Activated T-helper 2 cell treated with anti-CD3 and anti-CD28 coated beads, Interferon-gamma antibody, Interleukin-2, Interleukin-4, amounts not matched to agents 10 μg/mL and 5 μg/mL and 100 μg/mL, durations not matched to agents 14 hours and 24 hours and 36 hours (primary cell): ENCODE measurements around the gene INTS7. TPM values are rescaled to one million over a fixed set of nuclear protein-coding genes. Genes with fewer than 3 reads are reported as not detected.
"Not testable (repeated sequence)": the region's sequence is repeated elsewhere in the genome, so short reads cannot be mapped to it uniquely, and the experiment has no call there.

Experiments
- DNase-seq: peaks from one replicate; pipeline ENCODE4 v3.0.0; 2021; ENCODE audit warnings: low spot score
- H3K27ac Mint-ChIP-seq: one replicate; pipeline ENCODE4 v1.8.0; 2021; ENCODE audit warnings: mixed read lengths
- H3K27me3 Mint-ChIP-seq: one replicate; pipeline ENCODE4 v1.8.0; 2021; ENCODE audit warnings: low read depth, mixed read lengths
- H3K36me3 Mint-ChIP-seq: one replicate; pipeline ENCODE4 v1.8.0; 2021; ENCODE audit warnings: low read depth, mixed read lengths
- H3K4me1 Mint-ChIP-seq: one replicate; pipeline ENCODE4 v1.8.0; 2021; ENCODE audit warnings: low read depth, mixed read lengths
- H3K4me3 Mint-ChIP-seq: one replicate; pipeline ENCODE4 v1.8.0; 2021; ENCODE audit warnings: low read depth, mild to moderate bottlenecking, moderate library complexity, mixed read lengths
- H3K9me3 Mint-ChIP-seq: one replicate; pipeline ENCODE4 v1.8.0; 2021; ENCODE audit warnings: mixed read lengths
- intact Hi-C: fragments of 100-400 bp; cut with micrococcal nuclease; formaldehyde crosslinking; loops from one replicate; pipeline ENCODE4 v1.15.1; 2023
- total RNA-seq: library from RNA; stranded (reverse); gene quantifications from 2 replicates; pipeline ENCODE4 v1.2.3, GENCODE V29; 2022

Gene INTS7
- total RNA-seq, 1 donor from 2014 or later: 33.3 TPM

GRCh38 chr1:211953543-211953942 lies 81.8 kb downstream of the INTS7 start:
- intact Hi-C loops, DNase-seq, H3K4me1 Mint-ChIP-seq, H3K9me3 Mint-ChIP-seq, H3K27me3 Mint-ChIP-seq, H3K27ac Mint-ChIP-seq, H3K4me3 Mint-ChIP-seq: not testable (repeated sequence)
- peaks cover 35% of the 10 kb centered on the region for H3K36me3 Mint-ChIP-seq

DNA sequence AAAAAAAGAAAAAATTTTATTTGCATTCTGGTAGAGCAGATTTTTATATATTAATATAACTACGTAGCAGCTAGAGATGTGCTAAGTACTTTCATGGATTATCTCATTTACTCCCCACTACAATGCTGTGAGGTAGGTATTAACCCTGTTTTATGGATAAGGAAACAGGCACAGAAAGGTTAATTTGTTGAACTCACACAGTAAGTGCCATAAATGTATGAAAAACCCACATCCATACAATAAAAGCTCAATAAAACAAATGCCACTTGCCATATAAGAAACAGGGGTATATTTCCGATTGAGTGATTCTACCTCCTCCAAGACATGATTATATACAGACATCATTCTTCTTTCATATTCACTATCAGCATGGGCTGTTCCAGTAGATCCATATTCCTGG lies 83.1 kb downstream of the INTS7 start:
- H3K4me1 Mint-ChIP-seq: peaks cover 6% of the 10 kb centered on the region

DNA sequence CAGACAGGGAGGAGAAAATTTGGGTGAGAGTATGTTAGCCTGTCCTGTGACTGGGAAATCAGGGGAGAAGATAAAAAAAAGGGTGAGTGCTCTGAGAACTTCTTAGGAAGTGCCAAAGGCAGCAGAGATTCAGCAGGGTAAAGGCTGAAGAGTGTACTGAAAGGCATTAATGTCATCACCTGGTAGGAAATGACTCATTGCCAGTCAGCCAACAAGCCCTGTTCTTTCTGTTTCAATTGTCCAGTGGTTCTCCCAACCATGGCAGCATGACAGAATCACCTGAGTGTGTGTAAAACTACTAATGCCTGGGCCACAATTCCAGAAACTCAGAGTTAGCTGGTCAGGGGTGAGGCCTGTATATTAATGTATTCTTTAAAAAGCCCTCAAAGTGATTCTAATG lies 83.5 kb downstream of the INTS7 start:
- no peak overlapping the region for H3K4me3 Mint-ChIP-seq
- peaks cover 6% of the 10 kb centered on the region for H3K4me1 Mint-ChIP-seq
- no peak for DNase-seq
- no peaks in the 10 kb centered on the region for H3K27me3 Mint-ChIP-seq
- peak overlapping the region; percentile 56 for H3K27ac Mint-ChIP-seq
- no peaks in the 10 kb centered on the region for H3K9me3 Mint-ChIP-seq
- H3K36me3 Mint-ChIP-seq: peaks cover 23% of the 10 kb centered on the region
- intact Hi-C loops: no loop called here

More for the DNA sequence above, 83.1 kb downstream of the INTS7 start:
- H3K9me3 Mint-ChIP-seq: no peaks in the 10 kb centered on the region
- H3K27me3 Mint-ChIP-seq: no peaks in the 10 kb centered on the region
- intact Hi-C loops: no loop called here
- H3K4me3 Mint-ChIP-seq: no peak overlapping the region
- H3K27ac Mint-ChIP-seq: no peak overlapping the region
- DNase-seq: no peak
- H3K36me3 Mint-ChIP-seq: peaks cover 28% of the 10 kb centered on the region

DNA sequence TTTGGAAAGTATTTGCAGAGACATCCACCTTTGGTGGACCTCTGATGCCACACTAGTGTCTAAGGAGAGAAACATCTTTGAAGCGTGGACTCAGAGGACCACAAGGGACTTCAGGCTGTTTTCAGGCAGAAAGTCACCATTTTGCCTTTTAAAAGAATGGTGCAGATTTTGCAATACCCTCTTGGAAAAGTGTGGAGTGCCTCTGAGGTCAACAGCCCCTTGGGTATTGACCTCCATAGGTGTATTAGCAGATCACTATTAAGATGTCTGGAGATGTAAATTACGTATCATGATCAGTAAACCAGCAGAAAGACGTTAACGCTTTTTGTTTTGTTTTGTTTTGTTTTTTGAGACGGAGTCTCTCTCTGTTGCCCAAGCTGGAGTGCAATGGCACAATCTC lies 87.0 kb downstream of the INTS7 start:
- no peak overlapping the region for H3K4me3 Mint-ChIP-seq
- no peaks in the 10 kb centered on the region for H3K27me3 Mint-ChIP-seq
- peaks cover 6% of the 10 kb centered on the region for H3K4me1 Mint-ChIP-seq
- H3K9me3 Mint-ChIP-seq: no peaks in the 10 kb centered on the region
- no peak for DNase-seq
- peaks cover 27% of the 10 kb centered on the region for H3K36me3 Mint-ChIP-seq
- intact Hi-C loops: no loop called here
- no peak overlapping the region for H3K27ac Mint-ChIP-seq

GRCh38 chr1:211947396-211948295 lies 87.7 kb downstream of the INTS7 start:
- H3K9me3 Mint-ChIP-seq: no peaks in the 10 kb centered on the region
- no peak overlapping the region for H3K4me3 Mint-ChIP-seq
- intact Hi-C loops: no loop called here
- no peak overlapping the region for H3K27ac Mint-ChIP-seq
- no peaks in the 10 kb centered on the region for H3K27me3 Mint-ChIP-seq
- peaks cover 6% of the 10 kb centered on the region for H3K4me1 Mint-ChIP-seq
- peaks cover 32% of the 10 kb centered on the region for H3K36me3 Mint-ChIP-seq
- no peak for DNase-seq

GRCh38 chr1:211944733-211945500 lies 90.4 kb downstream of the INTS7 start:
- no peaks in the 10 kb centered on the region for H3K27me3 Mint-ChIP-seq
- peaks cover 8% of the 10 kb centered on the region for H3K4me1 Mint-ChIP-seq
- intact Hi-C loops: no loop called here
- no peak overlapping the region for H3K4me3 Mint-ChIP-seq
- H3K9me3 Mint-ChIP-seq: no peaks in the 10 kb centered on the region
- DNase-seq: no peak
- no peak overlapping the region for H3K27ac Mint-ChIP-seq
- H3K36me3 Mint-ChIP-seq: peaks cover 49% of the 10 kb centered on the region

GRCh38 chr1:211942583-211942982 lies 92.8 kb downstream of the INTS7 start:
- Mint-ChIP-seq H3K9me3 (no peaks in the 10 kb centered on the region), H3K27ac (no peak overlapping the region), H3K4me1 (peaks cover 25% of the 10 kb centered on the region), H3K27me3 (no peaks in the 10 kb centered on the region), H3K4me3 (no peak overlapping the region), H3K36me3 (peaks cover 50% of the 10 kb centered on the region)
- DNase-seq: no peak
- intact Hi-C loops: no loop called here

DNA sequence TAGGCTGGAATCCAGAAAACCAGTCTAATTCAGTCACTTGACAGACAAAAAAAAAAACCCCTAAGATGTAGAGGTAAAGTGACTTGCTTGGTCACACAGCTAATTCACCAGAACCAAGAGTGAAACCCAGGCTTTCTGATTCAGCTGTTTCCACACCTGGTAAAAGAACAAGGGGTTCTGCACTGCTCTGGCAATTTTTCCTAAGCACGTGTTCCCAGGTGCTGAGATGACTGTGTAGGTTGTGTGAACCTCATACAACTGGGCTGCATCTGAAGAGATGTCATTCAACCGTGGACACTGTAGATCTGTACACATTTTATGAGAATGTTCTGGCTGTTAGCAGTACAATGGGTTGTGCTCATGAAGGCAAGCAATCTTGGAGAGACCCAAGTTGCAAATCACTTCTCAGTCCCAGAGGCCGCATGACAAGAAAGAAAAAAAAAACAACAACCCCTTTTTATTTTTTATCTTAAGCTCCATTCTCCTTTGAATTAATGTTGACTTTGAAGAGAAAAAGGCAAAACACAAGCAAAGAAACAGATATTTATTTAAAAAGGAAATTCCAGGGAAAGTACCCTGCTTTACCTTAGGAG lies 95.4 kb downstream of the INTS7 start:
- no peak overlapping the region for H3K27ac Mint-ChIP-seq
- H3K27me3 Mint-ChIP-seq: no peaks in the 10 kb centered on the region
- peak; percentile 18 for DNase-seq
- no peak overlapping the region for H3K4me3 Mint-ChIP-seq
- intact Hi-C loops: loop anchor here (5.0 kb wide), 3 partner anchors 243 to 352 kb away; no protein-coding TSS in a partner anchor
- no peaks in the 10 kb centered on the region for H3K9me3 Mint-ChIP-seq
- peaks cover 38% of the 10 kb centered on the region for H3K4me1 Mint-ChIP-seq
- peaks cover 41% of the 10 kb centered on the region for H3K36me3 Mint-ChIP-seq

- H3K4me1 Mint-ChIP-seq: peaks cover 45% of the 10 kb centered on the region
- no peak for DNase-seq
- peak overlapping the region; percentile 7 for H3K4me3 Mint-ChIP-seq
- H3K9me3 Mint-ChIP-seq: no peaks in the 10 kb centered on the region
- intact Hi-C loops: loop anchor here (5.0 kb wide), 3 partner anchors 241 to 354 kb away; no protein-coding TSS in a partner anchor
- H3K36me3 Mint-ChIP-seq: peaks cover 30% of the 10 kb centered on the region
- no peaks in the 10 kb centered on the region for H3K27me3 Mint-ChIP-seq
- H3K27ac Mint-ChIP-seq: no peak overlapping the region
Observed at GRCh38 chr1:211938561-211938997, 96.8 kb downstream of the INTS7 start.

GRCh38 chr1:211937422-211937821 lies 97.9 kb downstream of the INTS7 start:
- H3K36me3 Mint-ChIP-seq: peaks cover 22% of the 10 kb centered on the region
- intact Hi-C loops: loop anchor here (5.0 kb wide), 3 partner anchors 240 to 355 kb away; no protein-coding TSS in a partner anchor
- not testable (repeated sequence) for H3K27ac Mint-ChIP-seq

DNA sequence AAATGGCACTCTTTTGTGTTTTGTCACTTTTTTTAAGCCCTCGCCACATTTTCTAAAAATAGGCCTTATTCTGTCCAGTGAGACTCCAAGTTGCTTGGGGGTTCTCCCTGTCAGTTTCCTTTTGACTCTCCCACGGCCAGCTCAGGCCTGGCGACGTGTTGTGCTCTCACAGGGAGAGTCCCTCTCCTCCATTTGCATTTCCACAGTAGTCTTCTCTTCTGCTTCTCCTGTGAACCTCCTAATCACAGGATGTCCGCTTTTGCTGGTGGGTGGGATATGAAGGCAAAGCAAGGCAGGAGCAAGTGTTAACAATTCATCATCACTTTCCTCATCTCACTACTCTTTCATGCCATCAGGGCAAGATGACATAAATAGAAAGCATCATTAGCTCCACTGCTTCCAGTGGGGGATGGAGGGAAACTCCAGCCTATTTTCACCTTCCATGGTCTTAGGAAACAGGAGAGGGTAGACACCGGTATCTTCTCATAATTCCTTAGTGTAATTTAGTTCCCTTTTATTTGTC lies 99.8 kb downstream of the INTS7 start:
- no peaks in the 10 kb centered on the region for H3K9me3 Mint-ChIP-seq
- intact Hi-C loops: loop anchor here (1.0 to 5.0 kb wide), 6 partner anchors 100 to 357 kb away; partner anchors contain the start of genes DTL, INTS7 and SLC30A1
- H3K36me3 Mint-ChIP-seq: peaks cover 5% of the 10 kb centered on the region
- H3K27me3 Mint-ChIP-seq: peaks cover 2% of the 10 kb centered on the region
- H3K4me3 Mint-ChIP-seq: peak overlapping the region; percentile 3
- peaks cover 43% of the 10 kb centered on the region for H3K4me1 Mint-ChIP-seq
- DNase-seq: no peak
- H3K27ac Mint-ChIP-seq: peak overlapping the region; percentile 6

More at GRCh38 chr1:211937422-211937821, 97.9 kb downstream of the INTS7 start:
- peaks cover 47% of the 10 kb centered on the region for H3K4me1 Mint-ChIP-seq
- DNase-seq, H3K4me3 Mint-ChIP-seq, H3K27me3 Mint-ChIP-seq, H3K9me3 Mint-ChIP-seq: not testable (repeated sequence)

GRCh38 chr1:211933946-211934714 lies 101.2 kb downstream of the INTS7 start:
- Mint-ChIP-seq H3K27ac (no peak overlapping the region), H3K4me3 (no peak overlapping the region), H3K27me3 (peaks cover 5% of the 10 kb centered on the region), H3K36me3 (no peaks in the 10 kb centered on the region), H3K4me1 (peaks cover 37% of the 10 kb centered on the region), H3K9me3 (no peaks in the 10 kb centered on the region)
- intact Hi-C loops: no loop called here
- DNase-seq: no peak
